RWPE2 (cell line): ENCODE results near the gene ARID1A.

ENCODE experiments used
- ATAC-seq: fragments of 200-7000 bp; cut with Tn5 transposase; 3 replicates; pipeline ENCODE4 v1.9.1; 2021; ENCODE audit warnings: low read depth
- DNase-seq: peaks from one replicate; pipeline ENCODE4 v3.0.0-alpha.2; 2020; ENCODE audit warnings: low spot score
- H3K27ac ChIP-seq: fragments of 450-650 bp; 2 replicates; pipeline ENCODE4 v1.5.1; 2017; ENCODE audit warnings: mild to moderate bottlenecking; ENCODE audit not compliant: poor library complexity, severe bottlenecking
- H3K27me3 ChIP-seq: fragments of 250-450 bp; sonication (Bioruptor Pico); 2 replicates; pipeline ENCODE4 v1.5.1; 2021; ENCODE audit warnings: mild to moderate bottlenecking, moderate library complexity; ENCODE audit not compliant: insufficient read depth, poor library complexity, severe bottlenecking
- H3K36me3 ChIP-seq: fragments of 250-450 bp; sonication (Bioruptor Pico); 2 replicates; pipeline ENCODE4 v1.5.1; 2020; ENCODE audit warnings: low read depth, mild to moderate bottlenecking, moderate library complexity
- H3K4me1 ChIP-seq: fragments of 250-450 bp; sonication (Bioruptor Pico); 2 replicates; pipeline ENCODE4 v1.5.1; 2021; ENCODE audit warnings: mild to moderate bottlenecking, moderate library complexity; ENCODE audit not compliant: insufficient read depth, poor library complexity, severe bottlenecking
- H3K4me3 ChIP-seq: fragments of 250-450 bp; sonication (Bioruptor Pico); 2 replicates; pipeline ENCODE4 v1.5.1; 2021; ENCODE audit warnings: mild to moderate bottlenecking, moderate library complexity; ENCODE audit not compliant: severe bottlenecking
- H3K9me3 ChIP-seq: fragments of 250-450 bp; sonication (Bioruptor Pico); 2 replicates; pipeline ENCODE4 v1.5.1; 2021; ENCODE audit warnings: mild to moderate bottlenecking, moderate library complexity; ENCODE audit not compliant: severe bottlenecking
- TF ChIP-seq, protein P1 (sequence below): fragments of 450-650 bp; IDR thresholded peaks from one replicate; pipeline ENCODE4 v1.5.1; 2017; ENCODE audit warnings: mild to moderate bottlenecking, moderate library complexity; ENCODE audit not compliant: poor library complexity, severe bottlenecking

ARID1A gene

DNA sequence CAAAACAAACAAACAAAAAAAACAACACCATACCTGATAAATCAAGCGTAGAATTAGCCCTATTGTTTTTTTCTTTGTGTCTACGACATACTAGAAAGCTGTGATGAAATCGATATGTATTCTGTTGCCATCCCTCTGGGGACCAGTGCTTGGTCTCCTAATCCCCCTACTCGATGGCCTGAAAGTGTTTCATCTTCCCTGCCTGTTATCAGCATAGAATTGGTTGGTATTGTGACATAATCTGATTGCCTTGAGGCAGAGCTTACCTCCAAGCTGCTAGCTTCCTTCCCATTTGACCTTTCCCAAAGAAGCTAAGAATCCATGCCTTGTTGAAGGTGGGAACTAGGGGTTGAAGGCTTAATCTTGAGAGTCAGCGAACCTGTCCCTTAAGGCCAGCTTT is 51.2 kb downstream of the ARID1A start:
- ATAC-seq (no peak), DNase-seq (no peak)
- Histone ChIP-seq H3K27me3 (no peaks in the 10 kb centered on the region), H3K27ac (no peak overlapping the region), H3K36me3 (peaks cover 54% of the 10 kb centered on the region), H3K4me1 (peaks cover 17% of the 10 kb centered on the region), H3K4me3 (no peak overlapping the region), H3K9me3 (no peaks in the 10 kb centered on the region)
- TF ChIP-seq, protein P1, sequence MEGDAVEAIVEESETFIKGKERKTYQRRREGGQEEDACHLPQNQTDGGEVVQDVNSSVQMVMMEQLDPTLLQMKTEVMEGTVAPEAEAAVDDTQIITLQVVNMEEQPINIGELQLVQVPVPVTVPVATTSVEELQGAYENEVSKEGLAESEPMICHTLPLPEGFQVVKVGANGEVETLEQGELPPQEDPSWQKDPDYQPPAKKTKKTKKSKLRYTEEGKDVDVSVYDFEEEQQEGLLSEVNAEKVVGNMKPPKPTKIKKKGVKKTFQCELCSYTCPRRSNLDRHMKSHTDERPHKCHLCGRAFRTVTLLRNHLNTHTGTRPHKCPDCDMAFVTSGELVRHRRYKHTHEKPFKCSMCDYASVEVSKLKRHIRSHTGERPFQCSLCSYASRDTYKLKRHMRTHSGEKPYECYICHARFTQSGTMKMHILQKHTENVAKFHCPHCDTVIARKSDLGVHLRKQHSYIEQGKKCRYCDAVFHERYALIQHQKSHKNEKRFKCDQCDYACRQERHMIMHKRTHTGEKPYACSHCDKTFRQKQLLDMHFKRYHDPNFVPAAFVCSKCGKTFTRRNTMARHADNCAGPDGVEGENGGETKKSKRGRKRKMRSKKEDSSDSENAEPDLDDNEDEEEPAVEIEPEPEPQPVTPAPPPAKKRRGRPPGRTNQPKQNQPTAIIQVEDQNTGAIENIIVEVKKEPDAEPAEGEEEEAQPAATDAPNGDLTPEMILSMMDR = no peak

DNA sequence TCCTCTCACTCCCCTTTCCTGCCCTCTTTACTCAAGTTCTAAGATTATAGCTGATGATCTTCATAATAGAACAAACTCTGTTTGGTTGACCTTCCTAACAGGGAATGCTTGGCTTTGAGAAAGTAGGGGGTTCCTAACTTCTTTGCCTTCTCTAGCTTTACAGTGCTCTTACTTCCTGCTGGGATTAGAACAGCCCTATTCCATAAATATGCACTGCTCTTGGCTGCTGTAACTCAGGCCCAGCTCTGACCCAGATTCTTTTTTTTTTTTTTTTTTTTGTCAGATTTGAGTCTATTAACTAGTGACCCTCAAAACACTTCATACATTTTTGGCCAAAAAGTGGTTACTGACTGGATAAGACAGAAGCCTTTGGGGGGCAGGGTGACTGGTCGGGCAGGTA is 52.5 kb downstream of the ARID1A start:
- TF ChIP-seq, protein P1 = no peak
- no peak for DNase-seq
- no peak overlapping the region for H3K27ac ChIP-seq
- H3K9me3 ChIP-seq = no peaks in the 10 kb centered on the region
- H3K4me3 ChIP-seq = no peak overlapping the region
- peaks cover 28% of the 10 kb centered on the region for H3K4me1 ChIP-seq
- no peak for ATAC-seq
- H3K27me3 ChIP-seq = no peaks in the 10 kb centered on the region
- peaks cover 65% of the 10 kb centered on the region for H3K36me3 ChIP-seq

DNA sequence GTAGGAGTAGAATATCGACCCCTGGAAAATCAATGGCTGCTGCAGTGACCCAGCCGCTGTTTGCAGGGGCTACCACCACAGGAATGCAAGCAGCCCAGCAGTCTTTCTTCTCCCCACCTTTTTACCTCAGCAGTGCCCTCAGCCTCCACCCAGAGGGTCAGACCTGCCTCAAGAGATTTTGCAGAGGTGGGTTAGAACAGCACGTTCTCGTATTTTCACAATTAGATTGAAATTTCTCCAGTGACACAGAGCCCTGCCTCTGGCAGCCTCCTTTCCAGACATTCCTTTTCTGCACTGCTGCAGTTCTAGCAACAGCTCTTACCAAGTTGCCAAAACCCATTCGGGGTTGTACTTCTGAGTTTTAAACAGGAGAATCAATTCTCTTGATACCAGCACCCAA is 53.6 kb downstream of the ARID1A start:
- H3K4me1 ChIP-seq = peaks cover 30% of the 10 kb centered on the region
- TF ChIP-seq, protein P1 = no peak
- H3K4me3 ChIP-seq = no peak overlapping the region
- H3K27me3 ChIP-seq = no peaks in the 10 kb centered on the region
- DNase-seq = no peak
- H3K36me3 ChIP-seq = peaks cover 71% of the 10 kb centered on the region
- no peak for ATAC-seq
- H3K27ac ChIP-seq = no peak overlapping the region
- H3K9me3 ChIP-seq = no peaks in the 10 kb centered on the region

DNA sequence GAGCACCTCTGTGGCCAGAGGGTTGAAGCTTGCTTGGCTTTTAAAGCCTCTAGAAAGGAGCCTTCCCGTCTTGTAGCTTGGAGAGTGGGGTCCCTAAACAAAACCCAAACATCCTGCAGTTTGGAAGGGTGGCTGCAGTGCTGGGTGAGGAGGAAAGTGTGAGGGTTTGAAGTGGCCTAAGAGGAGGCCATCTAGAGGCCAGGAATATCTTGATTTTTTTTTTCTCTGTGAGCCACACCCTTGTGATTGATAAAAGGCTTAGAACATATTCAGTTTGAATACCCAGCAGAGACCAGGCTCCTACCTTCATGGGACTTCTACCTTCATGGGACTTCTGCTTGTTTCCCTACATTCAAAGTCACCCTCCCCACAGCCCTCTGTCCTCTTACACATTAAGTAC is 54.6 kb downstream of the ARID1A start:
- no peak overlapping the region for H3K27ac ChIP-seq
- TF ChIP-seq, protein P1 = no peak
- H3K36me3 ChIP-seq = peaks cover 75% of the 10 kb centered on the region
- no peak for DNase-seq
- H3K4me3 ChIP-seq = no peak overlapping the region
- H3K4me1 ChIP-seq = peaks cover 28% of the 10 kb centered on the region
- H3K27me3 ChIP-seq = no peaks in the 10 kb centered on the region
- H3K9me3 ChIP-seq = no peaks in the 10 kb centered on the region
- no peak for ATAC-seq

DNA sequence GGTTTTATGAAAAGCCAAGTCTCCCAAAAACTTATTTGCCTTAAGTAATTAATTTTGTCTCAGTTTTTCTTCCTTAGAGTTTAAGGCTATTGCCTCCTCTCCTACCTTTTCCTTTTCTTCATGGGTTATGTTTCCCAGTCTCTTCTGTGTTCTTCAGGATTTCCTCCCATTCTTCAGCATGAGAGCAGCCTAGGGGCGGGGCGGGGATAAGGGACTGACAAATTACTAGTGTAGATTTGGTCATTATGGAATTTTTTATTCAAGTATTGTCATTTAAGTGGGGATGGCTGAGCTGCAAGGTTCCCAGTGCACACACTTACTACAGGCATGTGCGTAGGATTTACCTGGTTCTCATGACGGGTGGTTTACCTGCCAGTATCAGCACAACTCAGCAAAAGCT is 56.7 kb downstream of the ARID1A start:
- Histone ChIP-seq H3K4me3 (no peak overlapping the region), H3K27me3 (no peaks in the 10 kb centered on the region), H3K9me3 (no peaks in the 10 kb centered on the region), H3K36me3 (peaks cover 72% of the 10 kb centered on the region), H3K27ac (peak overlapping the region; percentile 93), H3K4me1 (peaks cover 28% of the 10 kb centered on the region)
- no peak for ATAC-seq
- DNase-seq = no peak
- TF ChIP-seq, protein P1 = no peak
